ACHN (cell line): ENCODE results near the gene COL18A1.
A peak's percentile ranks its signal among the peaks of the same experiment; 100 is the strongest.
"Not testable (repeated sequence)": the region's sequence is repeated elsewhere in the genome, so short reads cannot be mapped to it uniquely, and the experiment has no call there.

Source experiments
- DNase-seq: peaks from one replicate; pipeline ENCODE4 v3.0.0-alpha.2; 2015
- in situ Hi-C: cut with HindIII; loops from 2 replicates; pipeline ENCODE4 v1.10.0; 2017; ENCODE audit warnings: low sequenced_read_pairs, low pct_ligation_motif_present, low pct_unique_long_range_greater_than_20kb

COL18A1 gene

DNA sequence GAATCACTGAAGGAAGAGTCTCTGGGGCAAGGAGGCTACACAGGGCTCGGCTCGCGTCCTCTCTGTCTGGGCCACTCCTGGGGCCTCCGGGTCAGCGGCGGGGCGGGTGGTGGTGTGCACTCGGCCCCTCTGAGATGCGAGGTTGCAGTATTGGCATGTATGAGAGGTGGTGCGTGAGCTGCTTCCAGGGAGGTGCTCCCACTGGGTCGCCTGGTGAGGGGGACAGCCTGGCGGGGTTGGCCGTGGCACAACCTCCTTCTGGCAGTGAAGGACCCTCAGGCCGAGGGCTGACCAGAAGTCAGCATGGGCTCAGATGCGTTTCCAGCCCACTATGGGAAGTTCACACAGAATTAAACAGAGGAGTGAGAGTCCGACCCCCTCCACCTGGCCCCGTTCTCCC is 38.5 kb upstream of the COL18A1 start:
- in situ Hi-C loops: no loop called here
- DNase-seq: peak; percentile 19

- in situ Hi-C loops: no loop called here
- peak; percentile 93 for DNase-seq
These were observed 38.0 kb upstream of the COL18A1 start for GRCh38 chr21:45366931-45367401.

GRCh38 chr21:45367402-45368351 is 37.3 kb upstream of the COL18A1 start:
- no peak for DNase-seq
- in situ Hi-C loops: no loop called here

DNA sequence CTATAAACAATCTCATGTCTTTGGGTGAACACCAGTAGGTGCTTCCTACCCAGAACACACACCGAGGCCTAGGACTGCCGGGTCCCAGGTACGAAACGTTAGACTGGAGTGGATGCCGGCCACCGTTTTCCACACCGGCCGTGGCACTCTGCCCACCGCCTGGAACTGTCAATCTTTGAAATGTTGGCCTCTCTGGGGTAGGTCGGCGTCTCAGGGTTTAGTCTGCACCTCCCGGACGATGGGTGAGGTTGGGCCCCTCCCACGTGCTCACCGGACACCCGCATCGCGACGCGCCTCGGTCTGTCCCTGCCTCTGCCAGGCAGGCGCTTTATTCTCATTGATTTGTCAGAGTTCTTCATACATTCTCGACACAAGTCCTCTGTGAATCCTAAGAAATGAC is 35.9 kb upstream of the COL18A1 start:
- DNase-seq, in situ Hi-C loops: not testable (repeated sequence)

- in situ Hi-C loops: no loop called here
- no peak for DNase-seq
These were observed 34.4 kb upstream of the COL18A1 start for GRCh38 chr21:45370575-45370974.

DNA sequence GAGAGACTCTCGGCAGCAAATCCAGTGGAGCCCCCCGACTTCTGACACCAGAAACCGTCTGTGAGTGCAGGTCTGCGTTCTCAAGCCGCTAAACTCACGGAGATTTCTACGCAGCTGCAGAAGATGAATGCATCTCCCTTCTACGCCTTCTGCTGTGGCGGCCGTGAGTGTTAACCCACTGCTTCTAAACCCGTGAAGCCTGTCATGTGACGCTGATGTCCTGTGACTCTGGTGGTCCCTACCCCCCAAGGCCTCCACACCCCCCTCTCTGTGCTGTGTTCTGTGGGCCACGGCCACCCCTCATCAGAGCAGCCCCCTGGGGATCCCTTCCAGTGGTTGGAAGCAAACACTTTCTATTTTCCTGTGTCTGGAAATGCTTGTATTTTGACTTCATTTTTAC is 33.9 kb upstream of the COL18A1 start:
- in situ Hi-C loops: no loop called here
- no peak for DNase-seq

DNA sequence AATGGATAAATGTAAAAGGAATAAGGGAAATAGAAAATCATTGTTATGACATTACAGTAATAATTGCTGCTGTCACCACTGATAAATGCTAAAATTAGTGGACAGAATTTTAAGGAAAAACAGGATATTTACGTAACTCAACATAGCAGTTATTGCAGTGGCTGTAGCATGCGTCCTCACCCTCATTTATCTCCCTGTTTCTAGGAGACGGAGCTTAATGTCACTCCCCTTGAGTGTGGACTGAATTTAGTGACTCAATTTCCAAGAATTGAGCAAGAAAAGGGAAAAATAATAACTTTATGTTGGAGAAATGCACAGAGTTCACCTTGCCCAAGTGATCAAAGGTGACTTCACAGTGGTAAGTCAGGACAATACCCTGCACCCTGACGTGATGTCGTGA is 33.3 kb upstream of the COL18A1 start:
- no peak for DNase-seq
- in situ Hi-C loops: no loop called here

- in situ Hi-C loops: no loop called here
- peak; percentile 67 for DNase-seq
These were observed 32.1 kb upstream of the COL18A1 start for GRCh38 chr21:45372732-45373355.

GRCh38 chr21:45373991-45374816 is 30.8 kb upstream of the COL18A1 start:
- no peak for DNase-seq
- in situ Hi-C loops: no loop called here

DNA sequence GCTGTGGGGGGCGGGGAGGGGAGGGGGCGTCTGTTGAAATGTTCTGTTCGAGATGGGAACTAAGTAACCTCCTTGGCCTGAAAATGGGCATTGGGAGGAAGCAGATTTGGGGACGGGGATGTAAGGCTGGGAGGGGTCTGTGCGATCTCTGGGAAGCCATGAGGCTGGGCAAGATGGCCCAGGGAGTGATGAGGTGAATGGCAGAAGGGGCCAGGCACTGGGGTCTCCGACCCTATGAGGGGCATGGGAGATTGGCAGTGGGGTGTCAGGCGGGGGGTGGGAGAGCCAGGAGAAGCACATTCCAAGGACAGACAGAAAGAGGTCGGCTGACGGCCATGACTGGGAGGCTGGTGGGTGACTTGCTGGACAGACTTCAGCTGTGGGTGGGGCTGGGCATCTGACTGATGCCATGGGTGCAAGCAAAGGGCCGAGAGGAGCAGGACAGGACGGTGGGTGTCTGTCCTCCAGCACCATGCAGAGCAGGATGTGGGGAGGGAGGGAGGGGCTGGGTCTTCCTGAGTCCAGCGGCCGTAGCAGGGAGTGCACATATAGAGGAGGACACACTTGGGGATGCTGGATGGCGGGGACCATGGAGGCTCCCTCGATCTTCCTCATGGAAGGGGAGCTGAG is 30.0 kb upstream of the COL18A1 start:
- in situ Hi-C loops: no loop called here
- DNase-seq: no peak

DNA sequence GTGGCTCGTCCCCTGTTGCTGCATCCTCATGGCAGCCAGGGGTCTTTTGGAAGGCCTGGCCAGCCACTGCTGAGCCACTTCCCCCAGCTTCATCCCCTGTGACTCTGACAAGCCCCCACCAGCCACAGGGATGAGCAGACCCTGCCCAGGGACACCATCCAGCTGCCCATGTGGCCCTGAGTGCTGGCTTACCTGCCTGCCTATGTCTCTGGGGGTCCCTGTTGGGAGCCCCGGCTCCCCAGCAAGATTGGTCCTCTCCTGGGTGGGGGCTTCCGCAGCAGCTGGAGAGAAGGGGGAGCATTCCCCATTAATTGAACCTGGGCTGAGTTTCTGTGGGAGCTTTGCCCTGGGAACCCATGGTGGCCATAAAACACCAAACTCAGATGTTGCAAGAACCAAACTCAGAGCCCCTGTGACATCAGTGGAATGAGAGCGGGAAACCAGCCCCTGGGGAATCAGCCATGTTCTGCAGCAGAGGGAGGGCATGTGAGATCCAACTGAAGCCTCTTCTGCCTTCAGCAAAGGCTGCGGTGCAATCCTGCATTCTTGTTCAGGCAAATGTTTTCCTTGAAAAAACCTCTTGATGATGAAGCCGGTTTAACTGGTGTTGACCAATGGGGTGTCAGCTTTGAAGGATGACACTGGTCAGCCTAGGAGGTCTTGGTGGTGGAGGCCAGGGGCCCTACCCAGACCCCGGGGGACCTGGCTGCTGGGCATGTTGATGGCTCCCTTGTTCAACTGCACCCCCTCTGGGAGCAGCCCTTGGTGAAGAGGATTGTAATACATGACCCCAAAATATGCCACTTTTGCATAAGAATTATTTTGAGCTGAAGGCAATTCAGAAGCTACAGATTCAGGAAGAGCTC is 28.3 kb upstream of the COL18A1 start:
- no peak for DNase-seq
- in situ Hi-C loops: no loop called here

- in situ Hi-C loops: no loop called here
- DNase-seq: no peak
These were observed 27.6 kb upstream of the COL18A1 start for GRCh38 chr21:45377325-45377709.

DNA sequence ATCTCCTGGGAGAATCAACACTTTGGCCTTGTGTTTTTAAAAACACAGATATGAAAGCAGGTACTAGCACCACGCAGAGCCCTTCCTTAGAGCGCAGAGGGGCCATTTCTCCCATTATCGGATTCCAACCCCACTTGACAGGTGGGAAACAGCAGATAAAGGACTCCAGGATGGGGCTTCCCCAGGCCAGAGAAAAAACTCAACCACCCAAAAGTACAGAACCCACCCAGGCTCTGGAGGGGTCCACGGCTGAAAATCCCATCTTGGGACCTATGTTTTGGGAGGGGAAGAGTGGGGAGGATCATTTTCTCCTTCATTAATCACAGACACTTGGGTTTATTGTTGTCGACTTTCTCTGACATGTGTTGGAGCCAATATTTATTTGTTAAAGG is 27.1 kb upstream of the COL18A1 start:
- DNase-seq: no peak
- in situ Hi-C loops: no loop called here

GRCh38 chr21:45378258-45378966 is 26.6 kb upstream of the COL18A1 start:
- in situ Hi-C loops: no loop called here
- DNase-seq: no peak

DNA sequence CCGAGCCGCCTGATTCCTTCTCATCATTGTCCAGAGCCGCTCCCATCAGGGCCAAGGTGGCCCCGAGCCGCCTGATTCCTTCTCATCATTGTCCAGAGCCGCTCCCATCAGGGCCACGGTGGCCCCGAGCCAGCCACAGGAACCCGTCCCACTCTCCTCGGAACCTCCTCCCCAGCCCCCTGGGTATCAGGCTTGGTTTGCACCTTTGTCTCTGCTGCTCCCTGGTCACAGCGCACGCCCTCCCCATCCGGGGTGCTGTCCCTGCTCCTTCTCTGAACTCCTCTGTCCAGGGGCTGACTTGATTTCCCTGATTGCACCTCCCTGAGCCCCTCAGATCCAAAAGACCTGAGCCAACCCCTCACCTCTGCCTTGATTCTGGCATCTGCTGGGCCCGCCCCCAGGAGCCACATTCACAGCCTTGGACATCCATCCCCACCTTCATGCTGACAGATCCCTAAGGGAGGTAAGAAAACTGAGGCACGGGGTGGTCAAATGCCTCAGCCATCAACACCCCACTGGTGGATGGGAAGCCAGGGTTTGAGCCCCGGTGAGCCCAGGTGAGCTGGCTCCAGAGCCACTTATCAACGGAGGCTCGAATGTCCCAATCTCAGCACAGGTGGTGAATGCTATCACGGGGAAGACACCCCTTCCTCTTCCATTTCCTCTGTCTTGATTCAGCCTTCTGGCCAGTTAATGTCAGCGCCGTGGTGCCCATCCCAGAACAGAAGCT is 25.6 kb upstream of the COL18A1 start:
- DNase-seq: no peak
- in situ Hi-C loops: no loop called here

DNA sequence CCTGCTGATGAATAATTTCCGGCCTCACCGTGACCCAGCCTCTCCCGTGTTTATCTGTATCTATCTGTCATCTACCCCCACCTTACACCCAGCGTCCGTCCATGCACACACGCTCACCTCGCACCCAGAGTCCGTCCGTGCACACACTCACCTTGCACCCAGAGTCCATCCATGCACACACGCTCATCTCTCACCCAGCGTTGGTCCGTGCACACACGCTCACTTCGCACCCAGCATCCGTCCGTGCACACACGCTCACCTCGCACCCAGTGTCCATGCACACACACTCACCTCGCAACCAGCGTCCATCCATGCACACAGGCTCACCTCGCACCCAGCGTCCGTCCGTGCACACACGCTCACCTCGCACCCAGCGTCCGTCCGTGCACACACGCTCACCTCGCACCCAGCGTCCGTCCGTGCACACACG is 25.0 kb upstream of the COL18A1 start:
- in situ Hi-C loops: no loop called here

DNA sequence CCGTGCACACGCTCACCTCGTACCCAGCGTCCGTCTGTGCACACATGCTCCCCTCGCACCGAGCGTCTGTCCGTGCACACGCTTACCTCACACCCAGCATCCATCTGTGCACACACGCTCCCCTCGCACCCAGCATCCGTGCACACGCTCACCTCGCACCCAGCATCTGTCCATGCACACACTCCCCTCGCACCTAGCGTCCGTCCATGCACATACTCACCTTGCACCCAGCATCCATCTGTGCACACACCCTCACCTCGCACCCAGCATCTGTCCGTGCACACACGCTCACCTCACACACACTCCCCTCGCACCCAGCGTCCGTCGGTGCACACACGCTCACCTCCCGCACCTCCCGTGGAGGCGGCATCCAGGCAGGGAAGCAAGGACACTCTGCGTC is 24.4 kb upstream of the COL18A1 start:
- in situ Hi-C loops: no loop called here
- no peak for DNase-seq

More for the DNA sequence above, 25.0 kb upstream of the COL18A1 start:
- DNase-seq: no peak
